K562 (cell line): ENCODE data around the gene PLIN5. TPM values are rescaled to one million over a fixed set of nuclear protein-coding genes. Genes with fewer than 3 reads are reported as not detected.

Experiments used
- ATAC-seq: fragments of 200-7000 bp; cut with Tn5 transposase; 3 replicates; pipeline ENCODE4 v1.9.1; 2020; ENCODE audit warnings: moderate library complexity
- BruUV-seq: library from RNA; stranded (reverse); fragments of 400-500 nt; replicated peaks from 2 replicates; lab custom pipeline; 2021; lab: Mats Ljungman, UMichigan
- CTCF ChIA-PET: fragments of 300-600 bp; formaldehyde crosslinking; extraction: SDS; loops from one replicate; lab custom pipeline; 2021; ENCODE audit warnings: low intra/inter-chr PET ratio; lab: Yijun Ruan, JAX
- POLR2A ChIA-PET: fragments of 300-600, 350-650 bp; sonication (Branson Sonifier 250); formaldehyde crosslinking; extraction: SDS; loops from one replicate; lab custom pipeline; 2021; ENCODE audit warnings: antibody characterized with exemption, inconsistent platforms; lab: Yijun Ruan, JAX
- DNase-seq, 4 experiments: peaks; one replicate each; pipeline versions ENCODE4 v3.0.0 to v3.0.0-alpha.2; 2011 to 2018; ENCODE audit warnings: low spot score in 3 of 4, mixed read lengths in 3 of 4; ENCODE audit errors: extremely low read depth in 1 of 4
- FAIRE-seq: peaks from 2 replicates; lab custom pipeline; 2011; peaks lifted over from hg19 to GRCh38; lab: Jason Lieb, UNC
- H2AFZ ChIP-seq: 2 replicates; pipeline ENCODE4 v1.6.0; 2011; ENCODE audit warnings: low read depth, low read length, control low read depth, inconsistent platforms
- H3K27ac ChIP-seq: fragments of 200-600 bp; 3 replicates; pipeline ENCODE4 v1.8.0; 2011; ENCODE audit warnings: low read depth, mild to moderate bottlenecking, control low read depth, inconsistent platforms, low read length, moderate library complexity, mixed read lengths; ENCODE audit errors: extremely low read depth
- H3K27me3 ChIP-seq, 2 experiments: fragments of 300-600 bp in 1 of 2; 2 replicates in 1 of 2; 3 replicates in 1 of 2; pipeline versions ENCODE4 v1.6.0 to v1.8.0; 2011; ENCODE audit warnings: inconsistent platforms in 2 of 2, low read length in 2 of 2, mild to moderate bottlenecking in 1 of 2, mixed read lengths in 1 of 2, moderate library complexity in 1 of 2; ENCODE audit not compliant: control insufficient read depth in 2 of 2, insufficient read depth in 2 of 2
- H3K36me3 ChIP-seq: fragments of 300-600 bp; 3 replicates; pipeline ENCODE4 v1.8.0; 2011; ENCODE audit warnings: mild to moderate bottlenecking, low read length, inconsistent platforms; ENCODE audit not compliant: control insufficient read depth, insufficient read depth
- H3K4me1 ChIP-seq, 2 experiments: fragments of 200-600 bp in 1 of 2; replicated peaks in 1 of 2; 2 replicates in 1 of 2; 3 replicates in 1 of 2; pipeline versions ENCODE4 v1.5.1 to v1.8.0; 2011; ENCODE audit warnings: inconsistent platforms in 2 of 2, low read length in 2 of 2, mild to moderate bottlenecking in 1 of 2, mixed read lengths in 1 of 2, moderate library complexity in 1 of 2; ENCODE audit not compliant: control insufficient read depth in 2 of 2, insufficient read depth in 2 of 2
- H3K4me2 ChIP-seq: 2 replicates; pipeline ENCODE4 v1.6.1; 2011; ENCODE audit warnings: low read length, control low read depth, inconsistent platforms, mixed read lengths; ENCODE audit not compliant: insufficient read depth
- H3K4me3 ChIP-seq: fragments of 200-600 bp; sonication (generic), shearing (Covaris generic); 2 replicates; pipeline ENCODE4 v1.5.1; 2016; ENCODE audit warnings: control low read depth, inconsistent platforms
- H3K79me2 ChIP-seq: fragments of 200-600 bp; 3 replicates; pipeline ENCODE4 v1.8.0; 2011; ENCODE audit warnings: low read length, inconsistent platforms; ENCODE audit not compliant: control insufficient read depth, insufficient read depth
- H3K9ac ChIP-seq, 2 experiments: 2 replicates each; pipeline versions ENCODE4 v1.6.0 to v1.6.1; 2011; ENCODE audit warnings: low read depth in 2 of 2, low read length in 2 of 2, control low read depth in 1 of 2, inconsistent platforms in 1 of 2, mild to moderate bottlenecking in 1 of 2, mixed read lengths in 1 of 2; ENCODE audit not compliant: insufficient read depth in 1 of 2
- H3K9me1 ChIP-seq: one replicate; pipeline ENCODE4 v1.6.0; 2011; ENCODE audit warnings: inconsistent platforms, mild to moderate bottlenecking, low read length, moderate library complexity; ENCODE audit not compliant: control insufficient read depth, insufficient read depth
- H3K9me3 ChIP-seq: replicated peaks from 2 replicates; pipeline ENCODE4 v1.5.1; 2011; ENCODE audit warnings: low read depth, low read length, inconsistent platforms; ENCODE audit not compliant: control insufficient read depth, insufficient read depth
- H4K20me1 ChIP-seq: replicated peaks from 2 replicates; pipeline ENCODE4 v1.6.1; 2011; ENCODE audit warnings: low read length, inconsistent platforms, mixed read lengths; ENCODE audit not compliant: control insufficient read depth, insufficient read depth
- FOXJ3 ChIP-seq: sonication (generic); formaldehyde crosslinking; IDR thresholded peaks from 2 replicates; pipeline ENCODE4 v1.4.0; 2020; ENCODE audit warnings: mild to moderate bottlenecking, missing genetic modification reagents
- KAT7 ChIP-seq: sonication (generic); formaldehyde crosslinking; IDR thresholded peaks from 2 replicates; pipeline ENCODE4 v1.8.0; 2022; ENCODE audit warnings: missing genetic modification reagents, mild to moderate bottlenecking, borderline replicate concordance
- SRSF7 ChIP-seq: fragments of 200-400 bp; formaldehyde crosslinking; optimal IDR thresholded peaks from 2 replicates; pipeline ENCODE3; 2017; ENCODE audit warnings: mild to moderate bottlenecking, low read depth, low read length
- TCF3 ChIP-seq: sonication (generic); formaldehyde crosslinking; IDR thresholded peaks from 2 replicates; pipeline ENCODE4 v1.4.0; 2020; ENCODE audit warnings: mild to moderate bottlenecking, missing genetic modification reagents
- THAP12 ChIP-seq: fragments of 250-450 bp; sonication (Bioruptor Pico); IDR thresholded peaks from 2 replicates; pipeline ENCODE4 v1.9.0; 2021; ENCODE audit warnings: mild to moderate bottlenecking, inconsistent platforms
- ZNF583 ChIP-seq: fragments of 250-450 bp; sonication (Bioruptor Pico); IDR thresholded peaks from 2 replicates; pipeline ENCODE4 v1.4.0; 2020
- ZNF609 ChIP-seq: sonication (generic); formaldehyde crosslinking; IDR thresholded peaks from 2 replicates; pipeline ENCODE4 v1.8.1; 2023; ENCODE audit warnings: missing genetic modification reagents, mild to moderate bottlenecking, borderline replicate concordance
- WGBS: fragments of 100-300 bp; shearing (Covaris generic); methylation state at CpG from one replicate; pipeline ENCODE4 v1.1.6; 2016; ENCODE audit warnings: low coverage, mixed read lengths; ENCODE audit not compliant: insufficient coverage; ENCODE audit errors: missing lambda C conversion rate; 5-methylcytosine and 5-hydroxymethylcytosine counted together
- in situ Hi-C: fragments of 300-500 bp; cut with MboI; formaldehyde crosslinking; loops from 4 replicates; pipeline ENCODE4 v1.15.0; 2018; ENCODE audit warnings: inconsistent platforms, mixed read lengths
- intact Hi-C: fragments of 100-400 bp; cut with micrococcal nuclease; formaldehyde crosslinking; loops from 2 replicates; pipeline ENCODE4 v1.14.2; 2022
- polyA plus RNA-seq, 8 experiments: library from polyadenylated mRNA; depleted of rRNA in 4 of 8; stranded (reverse) in 5 of 8; unstranded in 3 of 8; fragments of >200 nt; fragmentation: Nextera tagmentation in 2 of 8; fragmentation: Illumina TruSeq in 1 of 8; extraction: Ambion mirVana in 2 of 8; extraction: Trizol in 1 of 8; gene quantifications; 2 replicates each; pipeline versions ENCODE4 v1.2.1 to v1.2.3, GENCODE V29; 2011 to 2014; ENCODE audit warnings: inconsistent platforms in 1 of 8, missing spikeins in 1 of 8
- total RNA-seq, 7 experiments: library from RNA; depleted of rRNA in 6 of 7; stranded (reverse); fragments of >200 nt in 6 of 7; fragmentation: Illumina TruSeq in 2 of 7; extraction: Trizol in 2 of 7; gene quantifications; 2 replicates each; pipeline versions ENCODE4 v1.2.1 to v1.2.3, GENCODE V29; 2011 to 2021; ENCODE audit warnings: low replicate concordance in 1 of 7
- TF ChIP-seq, protein P1 (sequence below): fragments of 250-450 bp; sonication (Bioruptor Pico); IDR thresholded peaks from 2 replicates; pipeline ENCODE4 v1.5.0; 2020; ENCODE audit warnings: mild to moderate bottlenecking
- TF ChIP-seq, protein P2 (sequence below): fragments of 450-650 bp; formaldehyde crosslinking; IDR thresholded peaks from 2 replicates; pipeline ENCODE4 v1.4.0; 2022; ENCODE audit warnings: missing genetic modification characterization
- TF ChIP-seq, protein P3 (sequence below): sonication (generic); formaldehyde crosslinking; IDR thresholded peaks from 2 replicates; pipeline ENCODE4 v1.8.0; 2022; ENCODE audit warnings: mild to moderate bottlenecking, low read depth, missing genetic modification reagents

PLIN5 gene
- total and polyA plus RNA-seq, 9 of the 15 experiments (the other 6 are each of a cell fraction or from before 2014, with no cell fraction given), result 0.04 to 1.3 (median 0.50) TPM

- no peak for FAIRE-seq
- intact Hi-C loops (no loop called here), in situ Hi-C loops (no loop called here)
- Histone ChIP-seq H3K9ac (no peak overlapping the region; a peak in 1 of 4 replicates), H3K4me2 (no peak overlapping the region), H3K36me3 (peaks cover 51% of the 10 kb centered on the region; the same call in 1 of the 3 replicates), H3K9me1 (no peaks in the 10 kb centered on the region), H3K79me2 (no peaks in the 10 kb centered on the region), H3K4me3 (no peak overlapping the region), H3K27ac (no peak overlapping the region), H3K9me3 (no peaks in the 10 kb centered on the region), H3K4me1 (peaks cover 0 to 33% of the 10 kb centered on the region in 2 experiments; a peak in 1 of 5 replicates), H4K20me1 (no peaks in the 10 kb centered on the region), H2AFZ (no peak overlapping the region), H3K27me3 (no peaks in the 10 kb centered on the region)
- BruUV-seq, result no TSS peak
- no peak for ATAC-seq
- ChIA-PET CTCF (no interaction called here), POLR2A (interaction anchor here (0.5 kb wide), 1 partner anchor 26 kb away, joined by 4 read pairs; no protein-coding TSS in a partner anchor)
- no peak for DNase-seq
- 87% methylated on average over 11 of the region's 12 CpGs for WGBS
- TF ChIP-seq, protein P1, sequence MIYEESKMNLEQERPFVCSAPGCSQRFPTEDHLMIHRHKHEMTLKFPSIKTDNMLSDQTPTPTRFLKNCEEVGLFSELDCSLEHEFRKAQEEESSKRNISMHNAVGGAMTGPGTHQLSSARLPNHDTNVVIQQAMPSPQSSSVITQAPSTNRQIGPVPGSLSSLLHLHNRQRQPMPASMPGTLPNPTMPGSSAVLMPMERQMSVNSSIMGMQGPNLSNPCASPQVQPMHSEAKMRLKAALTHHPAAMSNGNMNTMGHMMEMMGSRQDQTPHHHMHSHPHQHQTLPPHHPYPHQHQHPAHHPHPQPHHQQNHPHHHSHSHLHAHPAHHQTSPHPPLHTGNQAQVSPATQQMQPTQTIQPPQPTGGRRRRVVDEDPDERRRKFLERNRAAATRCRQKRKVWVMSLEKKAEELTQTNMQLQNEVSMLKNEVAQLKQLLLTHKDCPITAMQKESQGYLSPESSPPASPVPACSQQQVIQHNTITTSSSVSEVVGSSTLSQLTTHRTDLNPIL, result no peak
- TF ChIP-seq SRSF7 (no peak), KAT7 (no peak), THAP12 (CRISPR knock-in tag) (no peak), FOXJ3 (CRISPR knock-in tag) (no peak), TCF3 (no peak), ZNF583 (CRISPR knock-in tag) (no peak), ZNF609 (CRISPR knock-in tag) (no peak)
- TF ChIP-seq, protein P2, sequence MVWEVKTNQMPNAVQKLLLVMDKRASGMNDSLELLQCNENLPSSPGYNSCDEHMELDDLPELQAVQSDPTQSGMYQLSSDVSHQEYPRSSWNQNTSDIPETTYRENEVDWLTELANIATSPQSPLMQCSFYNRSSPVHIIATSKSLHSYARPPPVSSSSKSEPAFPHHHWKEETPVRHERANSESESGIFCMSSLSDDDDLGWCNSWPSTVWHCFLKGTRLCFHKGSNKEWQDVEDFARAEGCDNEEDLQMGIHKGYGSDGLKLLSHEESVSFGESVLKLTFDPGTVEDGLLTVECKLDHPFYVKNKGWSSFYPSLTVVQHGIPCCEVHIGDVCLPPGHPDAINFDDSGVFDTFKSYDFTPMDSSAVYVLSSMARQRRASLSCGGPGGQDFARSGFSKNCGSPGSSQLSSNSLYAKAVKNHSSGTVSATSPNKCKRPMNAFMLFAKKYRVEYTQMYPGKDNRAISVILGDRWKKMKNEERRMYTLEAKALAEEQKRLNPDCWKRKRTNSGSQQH (CRISPR knock-in tag), result no peak
- TF ChIP-seq, protein P3, sequence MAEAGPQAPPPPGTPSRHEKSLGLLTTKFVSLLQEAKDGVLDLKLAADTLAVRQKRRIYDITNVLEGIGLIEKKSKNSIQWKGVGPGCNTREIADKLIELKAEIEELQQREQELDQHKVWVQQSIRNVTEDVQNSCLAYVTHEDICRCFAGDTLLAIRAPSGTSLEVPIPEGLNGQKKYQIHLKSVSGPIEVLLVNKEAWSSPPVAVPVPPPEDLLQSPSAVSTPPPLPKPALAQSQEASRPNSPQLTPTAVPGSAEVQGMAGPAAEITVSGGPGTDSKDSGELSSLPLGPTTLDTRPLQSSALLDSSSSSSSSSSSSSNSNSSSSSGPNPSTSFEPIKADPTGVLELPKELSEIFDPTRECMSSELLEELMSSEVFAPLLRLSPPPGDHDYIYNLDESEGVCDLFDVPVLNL (CRISPR knock-in tag), result no peak
Observed at GRCh38 chr19:4498694-4499093, 36.3 kb downstream of the PLIN5 start.
